Measurements from ENCODE around the gene SETD2. TPM values are rescaled to one million over a fixed set of nuclear protein-coding genes. Genes with fewer than 3 reads are reported as not detected.

Gene SETD2
- total RNA-seq, 1 experiment from 2014 or later = 47.6 TPM

DNA sequence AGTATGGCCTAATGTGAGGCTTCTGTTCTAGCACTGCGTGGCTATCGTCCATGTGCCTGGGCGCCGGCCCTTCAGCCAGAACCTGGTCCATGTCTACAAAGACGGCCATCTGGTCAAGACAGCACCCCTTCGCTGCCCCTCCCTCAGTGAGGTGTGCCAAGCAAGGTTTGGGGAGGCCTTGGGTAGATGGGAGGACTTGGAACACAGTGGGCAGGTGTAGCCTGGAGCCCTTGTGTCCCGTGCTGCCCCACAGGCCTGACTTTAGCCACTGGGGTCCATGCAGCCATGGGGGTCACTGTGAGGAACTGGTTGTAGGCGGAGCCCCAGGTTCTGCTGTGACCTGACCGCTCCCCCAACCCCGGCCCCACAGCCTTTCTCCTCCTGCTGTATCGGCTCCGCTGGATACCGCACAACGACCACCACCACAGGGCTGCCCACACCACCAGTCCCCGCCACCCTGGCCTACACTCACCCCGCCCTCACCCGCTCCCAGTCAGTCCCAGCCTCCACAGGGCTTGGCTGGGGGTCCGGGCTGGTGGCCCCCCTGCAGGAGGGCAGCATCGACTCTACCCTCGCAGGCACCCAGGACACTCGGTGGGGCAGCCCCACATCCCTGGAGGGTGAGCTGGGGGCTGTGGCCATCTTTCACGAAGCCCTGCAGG lies 167.9 kb downstream of the SETD2 start:
- H3K27me3 Mint-ChIP-seq (ENCODE audit: insufficient read depth, unreplicated experiment) = no peaks in the 10 kb centered on the region
- Histone ChIP-seq H3K4me1 (peaks cover 11% of the 10 kb centered on the region), H3K27me3 (replicated peaks; ENCODE audit: control insufficient read depth, insufficient read depth, low read length) (no peaks in the 10 kb centered on the region), H3K36me3 (ENCODE audit: control insufficient read depth, insufficient read depth, low read length) (peaks cover 1% of the 10 kb centered on the region), H3K9me3 (no peaks in the 10 kb centered on the region), H3K4me3 (ENCODE audit: low read depth, low read length) (no peak overlapping the region)
- peaks cover 33% of the 10 kb centered on the region for H3K36me3 Mint-ChIP-seq (ENCODE audit: insufficient read depth, unreplicated experiment)
- no peaks in the 10 kb centered on the region for H3K9me3 Mint-ChIP-seq (ENCODE audit: unreplicated experiment)
- peaks cover 6% of the 10 kb centered on the region for H3K4me1 Mint-ChIP-seq (ENCODE audit: low read depth, unreplicated experiment)
- DNase-seq = no peak
- no TSS peak for BruUV-seq (replicated peaks)
- POLR2A ChIA-PET = no interaction called here
- CTCF ChIA-PET = interaction anchor here (0.6 to 1.7 kb wide), 2 partner anchors 16 to 72 kb away, joined by 4 to 7 read pairs; no protein-coding TSS in a partner anchor
- H3K27ac Mint-ChIP-seq (ENCODE audit: unreplicated experiment) = no peak overlapping the region
- no peak overlapping the region for H3K4me3 Mint-ChIP-seq (ENCODE audit: unreplicated experiment)
- intact Hi-C loops (cut with micrococcal nuclease; ENCODE audit: unreplicated experiment) = loop anchor here (5.0 kb wide), 1 partner anchor 54 kb away; no protein-coding TSS in a partner anchor
- TF ChIP-seq, protein P1, sequence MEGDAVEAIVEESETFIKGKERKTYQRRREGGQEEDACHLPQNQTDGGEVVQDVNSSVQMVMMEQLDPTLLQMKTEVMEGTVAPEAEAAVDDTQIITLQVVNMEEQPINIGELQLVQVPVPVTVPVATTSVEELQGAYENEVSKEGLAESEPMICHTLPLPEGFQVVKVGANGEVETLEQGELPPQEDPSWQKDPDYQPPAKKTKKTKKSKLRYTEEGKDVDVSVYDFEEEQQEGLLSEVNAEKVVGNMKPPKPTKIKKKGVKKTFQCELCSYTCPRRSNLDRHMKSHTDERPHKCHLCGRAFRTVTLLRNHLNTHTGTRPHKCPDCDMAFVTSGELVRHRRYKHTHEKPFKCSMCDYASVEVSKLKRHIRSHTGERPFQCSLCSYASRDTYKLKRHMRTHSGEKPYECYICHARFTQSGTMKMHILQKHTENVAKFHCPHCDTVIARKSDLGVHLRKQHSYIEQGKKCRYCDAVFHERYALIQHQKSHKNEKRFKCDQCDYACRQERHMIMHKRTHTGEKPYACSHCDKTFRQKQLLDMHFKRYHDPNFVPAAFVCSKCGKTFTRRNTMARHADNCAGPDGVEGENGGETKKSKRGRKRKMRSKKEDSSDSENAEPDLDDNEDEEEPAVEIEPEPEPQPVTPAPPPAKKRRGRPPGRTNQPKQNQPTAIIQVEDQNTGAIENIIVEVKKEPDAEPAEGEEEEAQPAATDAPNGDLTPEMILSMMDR (IDR thresholded peaks at IDR 0.05; ENCODE audit: insufficient read depth in 1 of 2, low read depth in 1 of 2, low read length in 1 of 2, severe bottlenecking in 1 of 2, unreplicated experiment in 1 of 2) = no peak

DNA sequence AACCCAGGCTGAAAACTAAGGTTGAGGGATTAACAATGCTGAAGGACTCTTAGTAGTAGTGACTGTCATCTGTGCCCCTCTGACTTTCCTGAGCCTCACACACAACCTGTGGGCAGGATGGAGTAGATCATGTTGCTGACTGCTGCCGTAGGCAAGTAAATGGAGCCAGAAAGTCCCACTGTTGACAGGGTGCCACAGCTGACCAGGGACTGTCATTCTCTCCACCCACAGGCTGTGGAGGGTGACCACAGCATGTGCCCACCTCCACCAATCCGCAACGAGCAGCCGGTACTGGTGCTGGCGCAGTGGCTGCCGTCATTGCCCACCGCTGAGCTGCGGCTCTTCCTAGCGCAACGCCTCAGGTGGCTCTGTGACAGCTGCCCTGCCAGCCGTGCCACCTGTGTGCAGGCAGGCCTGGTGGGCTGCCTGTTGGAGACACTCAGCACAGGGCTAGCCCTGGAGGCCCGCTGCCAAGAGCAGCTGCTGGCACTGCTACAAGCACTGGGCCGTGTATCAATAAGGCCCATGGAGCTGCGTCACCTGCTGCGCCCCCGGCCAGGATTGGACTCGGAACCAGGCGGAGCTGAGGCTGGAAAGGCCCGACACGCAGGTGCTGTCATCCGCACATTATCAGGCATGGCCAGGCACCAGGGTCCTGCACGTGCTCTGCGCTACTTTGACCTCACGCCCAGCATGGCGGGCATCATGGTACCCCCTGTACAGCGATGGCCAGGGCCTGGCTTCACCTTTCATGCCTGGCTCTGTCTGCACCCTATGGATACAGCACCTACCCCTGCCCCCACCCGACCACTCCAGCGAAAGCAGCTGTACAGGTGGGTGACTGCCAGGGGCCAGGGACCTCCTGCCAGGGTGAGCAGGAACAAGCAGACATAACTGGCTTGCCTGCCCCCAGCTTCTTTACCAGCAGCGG lies 168.8 kb downstream of the SETD2 start:
- Mint-ChIP-seq H3K9me3 (ENCODE audit: unreplicated experiment) (no peaks in the 10 kb centered on the region), H3K27ac (ENCODE audit: unreplicated experiment) (no peak overlapping the region), H3K4me3 (ENCODE audit: unreplicated experiment) (no peak overlapping the region), H3K27me3 (ENCODE audit: insufficient read depth, unreplicated experiment) (no peaks in the 10 kb centered on the region), H3K4me1 (ENCODE audit: low read depth, unreplicated experiment) (peaks cover 6% of the 10 kb centered on the region), H3K36me3 (ENCODE audit: insufficient read depth, unreplicated experiment) (peaks cover 36% of the 10 kb centered on the region)
- TF ChIP-seq, protein P1 (IDR thresholded peaks at IDR 0.05; ENCODE audit: insufficient read depth in 1 of 2, low read depth in 1 of 2, low read length in 1 of 2, severe bottlenecking in 1 of 2, unreplicated experiment in 1 of 2) = no peak
- Histone ChIP-seq H3K9me3 (no peaks in the 10 kb centered on the region), H3K27me3 (replicated peaks; ENCODE audit: control insufficient read depth, insufficient read depth, low read length) (no peaks in the 10 kb centered on the region), H3K4me1 (peaks cover 11% of the 10 kb centered on the region), H3K4me3 (ENCODE audit: low read depth, low read length) (no peak overlapping the region), H3K36me3 (ENCODE audit: control insufficient read depth, insufficient read depth, low read length) (peaks cover 1% of the 10 kb centered on the region; the same call in 1 of the 2 replicates)
- DNase-seq = no peak
- POLR2A ChIA-PET = no interaction called here
- no TSS peak for BruUV-seq (replicated peaks)
- CTCF ChIA-PET = no interaction called here
- intact Hi-C loops (cut with micrococcal nuclease; ENCODE audit: unreplicated experiment) = loop anchor here (5.0 kb wide), 1 partner anchor 53 kb away; no protein-coding TSS in a partner anchor

DNA sequence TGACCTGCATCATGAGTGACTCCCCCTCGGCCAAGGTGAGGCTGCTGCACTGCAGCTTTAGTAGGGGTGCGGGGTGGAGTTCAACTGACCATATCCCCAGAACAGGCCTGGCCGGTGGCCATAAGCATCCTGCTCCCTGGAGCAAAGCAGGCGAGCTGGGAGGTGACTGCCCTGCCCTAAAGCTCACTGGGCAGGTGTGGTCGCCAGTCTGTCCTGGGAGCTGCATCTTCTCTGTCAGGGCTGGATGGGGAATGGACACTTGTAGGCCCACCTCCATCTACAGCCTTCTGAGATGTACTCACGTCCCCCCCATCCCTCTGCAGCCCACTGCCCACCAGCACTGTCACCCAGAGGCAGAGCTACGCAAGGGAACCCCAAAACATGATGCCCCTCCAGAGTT lies 169.9 kb downstream of the SETD2 start:
- peaks cover 11% of the 10 kb centered on the region for H3K4me1 ChIP-seq
- H3K27ac Mint-ChIP-seq (ENCODE audit: unreplicated experiment) = no peak overlapping the region
- no peak overlapping the region for H3K4me3 Mint-ChIP-seq (ENCODE audit: unreplicated experiment)
- no peak for DNase-seq
- no peaks in the 10 kb centered on the region for H3K27me3 ChIP-seq (replicated peaks; ENCODE audit: control insufficient read depth, insufficient read depth, low read length)
- BruUV-seq (replicated peaks) = no TSS peak
- ChIA-PET POLR2A (no interaction called here), CTCF (interaction anchor here (0.9 kb wide), 1 partner anchor 40 kb away, joined by 3 read pairs; no protein-coding TSS in a partner anchor)
- no peaks in the 10 kb centered on the region for H3K9me3 ChIP-seq
- no peaks in the 10 kb centered on the region for H3K9me3 Mint-ChIP-seq (ENCODE audit: unreplicated experiment)
- peaks cover 6% of the 10 kb centered on the region for H3K4me1 Mint-ChIP-seq (ENCODE audit: low read depth, unreplicated experiment)
- no peaks in the 10 kb centered on the region; the same call in 1 of the 2 replicates for H3K36me3 ChIP-seq (ENCODE audit: control insufficient read depth, insufficient read depth, low read length)
- H3K4me3 ChIP-seq (ENCODE audit: low read depth, low read length) = no peak overlapping the region
- H3K36me3 Mint-ChIP-seq (ENCODE audit: insufficient read depth, unreplicated experiment) = peaks cover 34% of the 10 kb centered on the region
- H3K27me3 Mint-ChIP-seq (ENCODE audit: insufficient read depth, unreplicated experiment) = no peaks in the 10 kb centered on the region
- TF ChIP-seq, protein P1 (IDR thresholded peaks at IDR 0.05; ENCODE audit: insufficient read depth in 1 of 2, low read depth in 1 of 2, low read length in 1 of 2, severe bottlenecking in 1 of 2, unreplicated experiment in 1 of 2) = no peak
- intact Hi-C loops (cut with micrococcal nuclease; ENCODE audit: unreplicated experiment) = no loop called here
